SK-N-MC (cell line): ENCODE results near the gene SPOPL.

Experiments used
- DNase-seq: peaks from one replicate; pipeline ENCODE4 v3.0.0-alpha.2; 2011; ENCODE audit warnings: low read depth, low spot score
- H3K27ac ChIP-seq: fragments of 200-600 bp; sonication (generic); 2 replicates; pipeline ENCODE4 v1.5.1; 2016; ENCODE audit warnings: mixed run types
- H3K36me3 ChIP-seq: fragments of 200-600 bp; sonication (generic); 2 replicates; pipeline ENCODE4 v1.6.1; 2017; ENCODE audit warnings: antibody characterized with exemption, low read length, mixed read lengths; ENCODE audit not compliant: insufficient read depth
- H3K4me3 ChIP-seq: fragments of 200-600 bp; sonication (generic); 2 replicates; pipeline ENCODE4 v1.5.1; 2016
- H3K9ac ChIP-seq: fragments of 200-600 bp; sonication (generic); 2 replicates; pipeline ENCODE4 v1.8.0; 2017; ENCODE audit warnings: mixed run types, mixed read lengths; ENCODE audit not compliant: insufficient read length
- H3K9me3 ChIP-seq: fragments of 200-600 bp; sonication (generic); 2 replicates; pipeline ENCODE4 v1.6.1; 2017; ENCODE audit warnings: low read depth, mild to moderate bottlenecking, antibody characterized with exemption, low read length, moderate library complexity, mixed read lengths
- EZH2 ChIP-seq: fragments of 200-600 bp; sonication (generic); IDR thresholded peaks from one replicate; pipeline ENCODE4 v1.6.1; 2017; ENCODE audit warnings: antibody characterized with exemption
- FOXP2 ChIP-seq: optimal IDR thresholded peaks from 2 replicates; pipeline ENCODE3; 2011; ENCODE audit warnings: mild to moderate bottlenecking, moderate library complexity; ENCODE audit not compliant: insufficient read depth; ENCODE audit errors: extremely low read length, control extremely low read depth
- POLR2AphosphoS5 ChIP-seq: IDR thresholded peaks from 2 replicates; pipeline ENCODE4 v1.6.1; 2012; ENCODE audit warnings: mild to moderate bottlenecking, low read depth, low read length, borderline replicate concordance

Gene SPOPL

DNA sequence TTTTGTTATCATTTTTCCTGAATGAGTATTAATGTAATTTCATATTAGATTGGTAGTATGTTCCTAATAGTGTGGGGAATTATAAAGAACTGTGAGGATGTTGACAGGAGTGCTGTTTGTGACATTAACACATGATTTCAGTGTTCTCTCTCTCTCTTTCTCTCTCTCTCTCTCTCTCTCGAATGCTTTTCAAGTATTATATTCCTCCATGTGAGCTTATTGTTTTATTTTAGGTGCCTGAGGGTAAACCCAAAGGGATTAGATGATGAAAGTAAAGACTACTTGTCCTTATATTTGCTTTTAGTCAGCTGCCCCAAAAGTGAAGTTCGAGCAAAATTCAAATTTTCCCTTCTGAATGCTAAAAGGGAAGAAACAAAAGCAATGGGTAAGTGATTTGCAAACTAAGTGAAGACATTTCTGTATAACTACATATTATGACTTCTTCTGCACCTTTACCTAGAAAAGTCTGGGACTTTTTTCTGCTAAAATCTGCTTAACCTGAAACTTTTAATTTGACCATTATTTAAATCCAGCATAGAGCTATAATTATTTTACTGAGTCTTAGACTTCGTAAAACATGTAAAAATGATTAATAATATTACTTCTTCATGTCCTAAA is 49.2 kb downstream of the SPOPL start:
- Histone ChIP-seq H3K9ac (no peak overlapping the region), H3K27ac (no peak overlapping the region), H3K9me3 (no peaks in the 10 kb centered on the region), H3K36me3 (peaks cover 42% of the 10 kb centered on the region), H3K4me3 (no peak overlapping the region)
- DNase-seq: no peak
- no peak for TF ChIP-seq FOXP2
- no peak for TF ChIP-seq EZH2
- TF ChIP-seq POLR2AphosphoS5: no peak

DNA sequence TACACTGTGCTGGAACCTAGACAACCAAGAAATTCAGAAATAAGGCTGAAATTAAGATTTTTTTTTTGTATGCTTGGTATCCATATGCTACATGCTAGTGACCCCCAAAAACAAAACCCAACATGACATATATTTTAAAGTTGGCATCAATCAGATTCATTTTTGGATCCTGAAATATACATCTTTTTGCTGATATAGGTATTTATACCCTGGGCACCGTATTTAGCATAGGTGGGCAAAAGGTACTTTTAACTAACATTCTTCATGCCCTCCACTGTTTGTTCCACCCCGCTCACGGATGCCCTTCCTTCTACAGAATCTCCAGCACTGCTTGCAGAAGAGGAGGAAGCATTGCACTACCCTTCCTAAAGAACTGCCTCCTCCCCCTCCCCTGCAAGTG is 52.6 kb downstream of the SPOPL start:
- no peak for DNase-seq
- Histone ChIP-seq H3K4me3 (no peak overlapping the region), H3K36me3 (peaks cover 50% of the 10 kb centered on the region), H3K9ac (no peak overlapping the region), H3K27ac (no peak overlapping the region), H3K9me3 (no peaks in the 10 kb centered on the region)
- TF ChIP-seq EZH2 (no peak), POLR2AphosphoS5 (no peak), FOXP2 (no peak)

DNA sequence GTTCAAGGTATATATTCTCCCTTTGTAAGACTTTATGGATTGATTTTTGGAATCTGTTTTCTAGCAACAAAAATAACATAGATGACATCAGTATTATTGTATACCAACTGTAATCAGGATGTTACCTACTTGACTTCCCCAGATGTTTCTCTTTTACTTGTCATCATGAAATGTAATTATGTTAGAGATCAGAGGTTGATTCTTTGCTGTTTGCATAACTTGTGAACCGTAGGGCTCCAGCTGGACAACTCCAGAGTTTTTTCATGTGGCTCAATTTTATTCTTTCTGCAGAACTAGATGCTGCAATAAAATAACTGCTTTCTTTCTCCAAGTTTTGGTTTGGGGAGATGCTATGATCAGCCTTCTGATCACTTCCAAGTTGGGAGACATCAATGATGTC is 58.1 kb downstream of the SPOPL start:
- Histone ChIP-seq H3K4me3 (no peak overlapping the region), H3K9me3 (no peaks in the 10 kb centered on the region), H3K36me3 (peaks cover 52% of the 10 kb centered on the region), H3K9ac (no peak overlapping the region), H3K27ac (no peak overlapping the region)
- DNase-seq: no peak
- TF ChIP-seq FOXP2: no peak
- TF ChIP-seq POLR2AphosphoS5: no peak
- no peak for TF ChIP-seq EZH2

DNA sequence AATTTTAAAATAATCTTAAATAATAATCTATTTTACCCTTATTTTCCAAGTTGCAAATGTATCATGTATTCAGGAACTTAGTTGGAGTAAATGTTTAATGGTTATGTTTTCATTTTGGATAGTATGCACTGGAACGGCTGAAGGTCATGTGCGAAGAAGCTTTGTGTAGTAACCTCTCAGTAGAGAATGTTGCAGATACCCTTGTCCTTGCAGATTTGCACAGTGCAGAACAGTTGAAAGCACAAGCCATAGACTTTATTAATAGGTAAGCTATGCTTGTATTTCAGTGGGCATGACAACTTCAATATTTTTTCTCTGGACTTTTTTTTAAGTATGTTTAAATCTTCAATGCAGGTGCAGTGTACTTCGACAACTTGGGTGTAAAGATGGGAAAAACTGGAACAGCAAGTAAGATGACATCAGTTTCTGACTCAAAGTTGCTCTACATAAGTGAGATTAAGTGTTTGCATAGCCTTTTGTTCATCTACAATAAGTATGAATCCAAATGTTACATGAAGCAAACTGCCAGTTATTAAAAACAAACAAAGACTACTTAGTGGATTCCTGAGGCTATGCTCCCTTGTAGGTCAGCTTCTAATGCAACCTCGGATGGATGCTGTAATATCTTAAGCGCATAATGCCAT is 63.1 kb downstream of the SPOPL start:
- Histone ChIP-seq H3K9me3 (no peaks in the 10 kb centered on the region), H3K9ac (no peak overlapping the region), H3K36me3 (peaks cover 38% of the 10 kb centered on the region), H3K27ac (no peak overlapping the region), H3K4me3 (no peak overlapping the region)
- TF ChIP-seq POLR2AphosphoS5 (no peak), EZH2 (no peak), FOXP2 (no peak)
- DNase-seq: no peak

DNA sequence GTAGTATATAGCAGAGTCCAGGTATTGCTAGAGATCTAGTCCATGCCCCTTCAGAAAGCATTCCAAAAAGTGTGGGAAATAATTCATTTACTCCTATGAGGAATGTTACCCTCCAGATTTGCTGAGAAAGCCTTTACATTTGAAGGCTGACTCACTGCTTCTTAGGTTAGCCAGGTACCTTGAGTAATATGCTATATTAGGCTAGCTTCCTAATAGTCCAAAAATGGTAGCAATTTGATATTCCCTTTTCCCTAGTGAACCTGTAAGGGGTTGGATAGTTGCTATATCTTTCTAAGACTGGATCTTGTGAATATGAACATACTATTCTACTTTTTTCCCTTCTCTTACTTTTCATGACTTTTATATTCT is 63.6 kb downstream of the SPOPL start:
- Histone ChIP-seq H3K4me3 (no peak overlapping the region), H3K27ac (no peak overlapping the region), H3K36me3 (peaks cover 39% of the 10 kb centered on the region), H3K9me3 (no peaks in the 10 kb centered on the region), H3K9ac (no peak overlapping the region)
- TF ChIP-seq EZH2 (no peak), POLR2AphosphoS5 (no peak), FOXP2 (no peak)
- no peak for DNase-seq

DNA sequence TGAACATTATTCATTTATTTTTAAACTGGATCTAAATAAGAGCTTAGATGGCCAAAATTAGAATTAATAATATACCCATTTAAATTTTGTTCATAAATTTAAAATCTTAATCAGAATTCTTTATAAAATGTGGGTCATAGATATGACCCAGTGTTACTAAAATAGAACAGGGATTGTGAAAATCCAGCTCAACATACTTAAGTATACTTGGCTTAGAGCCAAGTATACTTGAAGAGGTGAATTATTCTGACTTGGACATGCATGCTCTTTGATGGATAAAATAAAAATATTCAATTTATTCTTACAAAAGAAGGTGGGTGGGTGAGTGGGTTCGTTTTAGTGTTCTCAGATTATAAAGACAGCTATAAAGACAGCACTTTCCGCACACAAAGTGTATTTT is 70.7 kb downstream of the SPOPL start:
- DNase-seq: no peak
- Histone ChIP-seq H3K36me3 (peaks cover 17% of the 10 kb centered on the region), H3K27ac (no peak overlapping the region), H3K9ac (no peak overlapping the region), H3K4me3 (no peak overlapping the region), H3K9me3 (no peaks in the 10 kb centered on the region)
- TF ChIP-seq EZH2 (no peak), FOXP2 (no peak), POLR2AphosphoS5 (no peak)

DNA sequence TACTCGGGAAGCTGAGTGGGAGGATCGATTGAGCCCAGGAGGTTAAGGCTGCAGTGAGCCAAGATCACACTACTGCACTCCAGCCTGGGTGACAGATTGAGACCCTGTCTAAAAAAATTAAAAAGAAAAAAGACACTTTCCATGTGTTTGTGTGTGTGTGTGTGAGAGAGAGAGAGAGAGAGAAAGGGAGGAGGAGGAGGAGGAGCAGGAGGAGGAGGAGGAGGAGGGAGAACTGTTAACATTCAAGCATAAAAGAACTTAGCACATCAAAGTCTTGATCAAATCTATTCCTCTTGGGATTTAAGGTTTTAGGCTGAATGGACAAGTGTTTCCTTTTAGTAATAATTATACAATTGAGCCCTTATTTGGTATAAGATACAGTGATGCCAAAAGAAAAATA is 75.5 kb downstream of the SPOPL start:
- no peak overlapping the region for H3K27ac ChIP-seq
- H3K36me3 ChIP-seq: peaks cover 34% of the 10 kb centered on the region
- no peak overlapping the region for H3K4me3 ChIP-seq
- no peak for DNase-seq
- H3K9ac ChIP-seq: no peak overlapping the region
- peaks cover 17% of the 10 kb centered on the region; the same call in 1 of the 2 replicates for H3K9me3 ChIP-seq
- TF ChIP-seq FOXP2 (no peak), POLR2AphosphoS5 (no peak), EZH2 (no peak)

DNA sequence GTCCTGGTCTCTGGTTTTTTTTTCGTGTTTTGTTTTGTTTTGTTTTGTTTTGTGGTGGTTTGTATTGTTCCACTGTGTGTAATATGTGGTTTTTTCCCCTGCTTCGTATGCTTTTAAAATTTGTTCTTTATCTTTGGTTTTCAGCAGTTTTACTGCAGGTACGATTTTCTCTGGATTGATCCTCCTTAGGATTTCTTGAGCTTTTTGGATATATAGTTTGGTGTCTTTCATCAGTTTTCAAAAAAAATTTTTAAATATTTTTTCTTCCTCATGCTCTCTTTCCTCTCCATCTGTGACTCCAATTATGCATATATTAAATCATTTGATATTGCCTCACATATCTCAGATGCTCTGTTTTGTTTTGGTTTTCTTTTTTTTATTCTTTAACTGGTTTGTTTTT is 78.0 kb downstream of the SPOPL start:
- no peak for DNase-seq
- TF ChIP-seq FOXP2: no peak
- no peak for TF ChIP-seq EZH2
- TF ChIP-seq POLR2AphosphoS5: no peak
- Histone ChIP-seq H3K9ac (no peak overlapping the region), H3K9me3 (peaks cover 17% of the 10 kb centered on the region; the same call in 1 of the 2 replicates), H3K36me3 (peaks cover 29% of the 10 kb centered on the region), H3K4me3 (no peak overlapping the region), H3K27ac (no peak overlapping the region)

DNA sequence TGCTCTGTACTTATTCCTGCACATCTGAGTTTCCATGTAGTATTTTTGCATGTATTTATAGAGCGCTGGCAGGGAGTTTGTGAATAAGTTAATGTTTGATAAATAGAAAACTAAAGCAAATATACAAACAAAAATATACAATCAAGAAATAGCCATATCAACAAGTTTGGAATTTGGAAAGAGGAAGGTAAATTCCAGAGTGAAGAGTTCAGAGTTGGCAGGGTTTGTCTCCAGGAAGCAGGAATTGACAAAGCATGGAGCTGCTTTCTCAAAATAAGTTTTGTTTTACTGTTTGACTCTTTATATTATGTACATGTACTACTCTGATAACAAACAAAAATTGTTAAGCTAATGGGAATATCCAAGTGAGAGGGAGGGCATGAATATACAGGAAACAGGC is 80.3 kb downstream of the SPOPL start:
- H3K9me3 ChIP-seq: peaks cover 17% of the 10 kb centered on the region; the same call in 1 of the 2 replicates
- no peak for TF ChIP-seq FOXP2
- TF ChIP-seq POLR2AphosphoS5: no peak
- TF ChIP-seq EZH2: no peak
- peaks cover 24% of the 10 kb centered on the region for H3K36me3 ChIP-seq
- DNase-seq: no peak
- H3K4me3 ChIP-seq: no peak overlapping the region
- H3K9ac ChIP-seq: no peak overlapping the region
- no peak overlapping the region for H3K27ac ChIP-seq
